HepG2 (cell line): ENCODE measurements around the gene TUBB8B. TPM values are rescaled to one million over a fixed set of nuclear protein-coding genes. Genes with fewer than 3 reads are reported as not detected.
"Not testable (repeated sequence)": the region's sequence is repeated elsewhere in the genome, so short reads cannot be mapped to it uniquely, and the experiment has no call there.

Experiments
- ATAC-seq: fragments of 200-7000 bp; cut with Tn5 transposase; 3 replicates; pipeline ENCODE4 v1.9.1; 2020; ENCODE audit warnings: mild to moderate bottlenecking, moderate library complexity
- BruUV-seq: library from RNA; stranded (reverse); fragments of 400-500 nt; replicated peaks from 2 replicates; lab custom pipeline; 2021; lab: Mats Ljungman, UMichigan
- CTCF ChIA-PET: fragments of 300-600 bp; formaldehyde crosslinking; extraction: SDS; loops from one replicate; lab custom pipeline; 2021; ENCODE audit warnings: low total read pairs, inconsistent platforms, low intra/inter-chr PET ratio; lab: Yijun Ruan, JAX
- POLR2A ChIA-PET: fragments of 350-600 bp; sonication (Branson Sonifier 250); formaldehyde crosslinking; loops from one replicate; lab custom pipeline; 2020; ENCODE audit warnings: antibody characterized with exemption, inconsistent platforms; lab: Yijun Ruan, JAX
- DNase-seq: peaks from one replicate; pipeline ENCODE4 v3.0.0-alpha.2; 2015; ENCODE audit warnings: low spot score
- FAIRE-seq: peaks from 3 replicates; lab custom pipeline; 2011; peaks lifted over from hg19 to GRCh38; lab: Jason Lieb, UNC
- H2AFZ ChIP-seq: one replicate; pipeline ENCODE4 v1.6.1; 2011; ENCODE audit warnings: low read length, inconsistent platforms
- H3K27ac ChIP-seq: fragments of 300-600 bp; 3 replicates; pipeline ENCODE4 v1.8.0; 2011; ENCODE audit warnings: mixed run types, mild to moderate bottlenecking, mixed read lengths, low read length, inconsistent platforms; ENCODE audit not compliant: insufficient read depth; ENCODE audit errors: extremely low read length
- H3K27me3 ChIP-seq, 2 experiments: fragments of 200-600 bp in 1 of 2; 2 replicates in 1 of 2; 3 replicates in 1 of 2; pipeline versions ENCODE4 v1.6.0 to v1.8.0; 2011; ENCODE audit warnings: low read length in 2 of 2, mild to moderate bottlenecking in 2 of 2, moderate library complexity in 2 of 2, inconsistent platforms in 1 of 2; ENCODE audit not compliant: insufficient read depth in 2 of 2, control insufficient read depth in 1 of 2
- H3K36me3 ChIP-seq, 2 experiments: fragments of 200-600 bp in 1 of 2; replicated peaks in 1 of 2; 2 replicates in 1 of 2; 3 replicates in 1 of 2; pipeline versions ENCODE4 v1.5.1 to v1.8.0; 2011; ENCODE audit warnings: low read length in 2 of 2, inconsistent platforms in 1 of 2; ENCODE audit not compliant: insufficient read depth in 2 of 2, control insufficient read depth in 1 of 2
- H3K4me1 ChIP-seq: 2 replicates; pipeline ENCODE4 v1.5.1; 2012; ENCODE audit warnings: low read length, inconsistent platforms; ENCODE audit not compliant: insufficient read depth
- H3K4me2 ChIP-seq: 2 replicates; pipeline ENCODE4 v1.6.0; 2011; ENCODE audit warnings: low read depth, low read length, inconsistent platforms
- H3K4me3 ChIP-seq, 3 experiments: fragments of 200-600 bp in 1 of 3; sonication (generic), shearing (Covaris generic) in 1 of 3; replicated peaks in 1 of 3; 2 replicates each; pipeline ENCODE4 v1.5.1; 2011 to 2016; ENCODE audit warnings: low read length in 3 of 3, inconsistent platforms in 2 of 3, low read depth in 2 of 3, mild to moderate bottlenecking in 2 of 3, control low read depth in 1 of 3, mixed read lengths in 1 of 3; ENCODE audit not compliant: insufficient read depth in 1 of 3
- H3K79me2 ChIP-seq: one replicate; pipeline ENCODE4 v1.6.1; 2011; ENCODE audit warnings: low read length, inconsistent platforms; ENCODE audit not compliant: insufficient read depth
- H3K9ac ChIP-seq: 2 replicates; pipeline ENCODE4 v1.6.0; 2011; ENCODE audit warnings: mild to moderate bottlenecking, low read depth, low read length, inconsistent platforms; ENCODE audit not compliant: insufficient read depth
- H3K9me3 ChIP-seq: 2 replicates; pipeline ENCODE4 v1.5.1; 2012; ENCODE audit warnings: mild to moderate bottlenecking, low read length
- H4K20me1 ChIP-seq: 2 replicates; pipeline ENCODE4 v1.6.0; 2011; ENCODE audit warnings: inconsistent platforms, mild to moderate bottlenecking, low read length, moderate library complexity; ENCODE audit not compliant: insufficient read depth
- WGBS: methylation state at CpG from one replicate; pipeline ENCODE4 v1.1.6; 2017; ENCODE audit warnings: low lambda C conversion rate; 5-methylcytosine and 5-hydroxymethylcytosine counted together
- in situ Hi-C: cut with HindIII; loops from 2 replicates; pipeline ENCODE4 v1.10.0; 2017; ENCODE audit warnings: low pct_unique_long_range_greater_than_20kb; ENCODE audit not compliant: extremely low pct_ligation_motif_present
- intact Hi-C: fragments of 100-400 bp; cut with micrococcal nuclease; formaldehyde crosslinking; loops from one replicate; pipeline ENCODE4 v1.10.0; 2022; ENCODE audit not compliant: unreplicated experiment
- polyA plus RNA-seq, 8 experiments: library from polyadenylated mRNA; depleted of rRNA in 3 of 8; stranded (reverse) in 7 of 8; unstranded in 1 of 8; fragments of >200 nt; fragmentation: Illumina TruSeq in 4 of 8; extraction: Trizol in 4 of 8; gene quantifications; 2 replicates each; pipeline versions ENCODE4 v1.2.1 to v1.2.3, GENCODE V29; 2011 to 2016; ENCODE audit warnings: low read depth in 4 of 8, missing spikeins in 1 of 8, mixed read lengths in 1 of 8; ENCODE audit not compliant: insufficient read depth in 1 of 8
- total RNA-seq, 5 experiments: library from RNA; depleted of rRNA; stranded (reverse); fragments of >200 nt; fragmentation: Illumina TruSeq; extraction: Trizol; gene quantifications; 2 replicates each; pipeline ENCODE4 v1.2.3, GENCODE V29; 2016; ENCODE audit warnings: low read depth in 1 of 5

TUBB8B gene
- total and polyA plus RNA-seq, 2 of the 13 experiments (the other 11 are each of a cell fraction or from before 2014, with no cell fraction given), result 0.71 to 6.7 TPM

DNA sequence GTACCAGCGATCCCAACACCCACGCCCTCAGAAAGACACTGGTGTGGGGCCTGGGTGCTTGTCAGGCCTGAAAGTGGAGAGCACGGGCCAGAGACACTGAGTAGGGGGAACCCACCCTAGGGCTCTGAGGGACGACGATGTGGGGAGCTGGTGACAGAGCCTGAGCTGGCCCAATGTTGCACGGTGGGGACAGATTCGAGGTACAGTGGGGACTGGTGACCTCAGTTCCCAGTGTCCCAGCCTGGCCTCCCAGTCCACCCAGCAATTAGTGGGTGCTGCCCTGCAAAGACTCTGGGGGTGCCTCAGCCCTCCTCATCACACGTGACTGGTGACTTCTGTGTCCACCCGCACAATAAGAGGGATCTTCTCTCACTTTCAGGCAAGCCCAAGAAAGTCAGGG is 36.6 kb downstream of the TUBB8B start:
- H3K36me3 ChIP-seq, POLR2A ChIA-PET, H3K9me3 ChIP-seq, H3K27me3 ChIP-seq, BruUV-seq, FAIRE-seq, H3K27ac ChIP-seq, in situ Hi-C loops, DNase-seq, H4K20me1 ChIP-seq, H3K4me2 ChIP-seq, H3K79me2 ChIP-seq, H3K4me1 ChIP-seq, intact Hi-C loops, H3K9ac ChIP-seq, CTCF ChIA-PET, H2AFZ ChIP-seq, H3K4me3 ChIP-seq: not testable (repeated sequence)
- no CpG with 5 or more reads among the region's 9 CpGs for WGBS
- peak; percentile 27; the same call in 1 of the 3 replicates for ATAC-seq

DNA sequence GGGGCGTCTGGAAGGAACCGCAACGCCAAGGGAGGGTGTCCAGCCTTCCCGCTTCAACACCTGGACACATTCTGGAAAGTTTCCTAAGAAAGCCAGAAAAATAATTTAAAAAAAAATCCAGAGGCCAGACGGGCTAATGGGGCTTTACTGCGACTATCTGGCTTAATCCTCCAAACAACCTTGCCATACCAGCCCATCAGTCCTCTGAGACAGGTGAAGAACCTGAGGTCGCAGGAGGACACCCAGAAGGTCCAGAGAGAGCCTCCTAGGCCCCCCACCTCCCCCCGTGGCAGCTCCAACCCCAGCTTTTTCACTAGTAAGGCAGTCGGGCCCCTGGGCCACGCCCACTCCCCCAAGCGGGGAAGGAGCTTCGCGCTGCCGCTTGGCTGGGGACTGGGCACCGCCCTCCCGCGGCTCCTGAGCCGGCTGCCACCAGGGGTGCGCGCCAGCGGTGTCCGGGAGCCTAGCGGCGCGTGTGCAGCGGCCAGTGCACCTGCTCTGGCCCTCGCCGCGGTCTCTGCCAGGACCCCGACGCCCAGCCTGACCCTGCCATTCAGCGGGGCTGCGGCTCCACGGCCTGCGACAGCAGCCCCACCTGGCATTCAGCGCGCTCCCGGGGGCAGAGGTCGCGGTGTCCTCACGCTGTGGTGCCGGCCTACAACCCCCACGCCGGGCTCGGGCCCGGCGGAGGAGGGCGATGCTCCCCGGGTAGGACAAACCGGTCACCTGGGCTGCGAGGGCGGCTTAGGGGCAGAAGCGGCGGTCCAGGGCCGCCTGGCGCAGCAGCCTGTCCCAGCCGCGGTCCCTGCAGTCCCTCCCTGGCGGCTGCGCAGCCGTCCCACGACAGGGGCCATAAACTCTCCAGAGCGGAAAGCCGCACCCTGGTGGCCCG is 37.8 kb downstream of the TUBB8B start:
- H3K9me3 ChIP-seq, DNase-seq, H3K4me2 ChIP-seq, FAIRE-seq, H3K27me3 ChIP-seq, H3K79me2 ChIP-seq, BruUV-seq, H3K27ac ChIP-seq, H3K4me1 ChIP-seq, H2AFZ ChIP-seq, H4K20me1 ChIP-seq, H3K9ac ChIP-seq, CTCF ChIA-PET, in situ Hi-C loops, H3K36me3 ChIP-seq, H3K4me3 ChIP-seq, intact Hi-C loops, POLR2A ChIA-PET: not testable (repeated sequence)
- WGBS, result 90% methylated on average over 4 of the region's 65 CpGs
- ATAC-seq, result peak; percentile 78

DNA sequence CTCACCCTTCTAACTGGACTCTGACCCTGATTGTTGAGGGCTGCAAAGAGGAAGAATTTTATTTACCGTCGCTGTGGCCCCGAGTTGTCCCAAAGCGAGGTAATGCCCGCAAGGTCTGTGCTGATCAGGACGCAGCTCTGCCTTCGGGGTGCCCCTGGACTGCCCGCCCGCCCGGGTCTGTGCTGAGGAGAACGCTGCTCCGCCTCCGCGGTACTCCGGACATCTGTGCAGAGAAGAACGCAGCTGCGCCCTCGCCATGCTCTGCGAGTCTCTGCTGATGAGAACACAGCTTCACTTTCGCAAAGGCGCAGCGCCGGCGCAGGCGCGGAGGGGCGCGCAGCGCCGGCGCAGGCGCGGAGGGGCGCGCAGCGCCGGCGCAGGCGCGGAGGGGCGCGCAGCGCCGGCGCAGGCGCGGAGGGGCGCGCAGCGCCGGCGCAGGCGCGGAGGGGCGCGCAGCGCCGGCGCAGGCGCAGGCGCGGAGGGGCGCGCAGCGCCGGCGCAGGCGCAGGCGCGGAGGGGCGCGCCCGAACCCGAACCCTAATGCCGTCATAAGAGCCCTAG is 38.7 kb downstream of the TUBB8B start:
- FAIRE-seq, H3K27me3 ChIP-seq, H3K9ac ChIP-seq, H4K20me1 ChIP-seq, BruUV-seq, H3K4me3 ChIP-seq, H3K27ac ChIP-seq, H3K79me2 ChIP-seq, CTCF ChIA-PET, H3K36me3 ChIP-seq, ATAC-seq, in situ Hi-C loops, H2AFZ ChIP-seq, H3K4me2 ChIP-seq, POLR2A ChIA-PET, intact Hi-C loops, H3K9me3 ChIP-seq, DNase-seq, H3K4me1 ChIP-seq: not testable (repeated sequence)
- WGBS, result 97% methylated on average over 61 of the region's 75 CpGs
